Measurements from ENCODE around the gene MEP1A. TPM values are rescaled to one million over a fixed set of nuclear protein-coding genes. Genes with fewer than 3 reads are reported as not detected.

The MEP1A gene
- total RNA-seq, 1 donor from 2014 or later = 2.6 TPM

DNA sequence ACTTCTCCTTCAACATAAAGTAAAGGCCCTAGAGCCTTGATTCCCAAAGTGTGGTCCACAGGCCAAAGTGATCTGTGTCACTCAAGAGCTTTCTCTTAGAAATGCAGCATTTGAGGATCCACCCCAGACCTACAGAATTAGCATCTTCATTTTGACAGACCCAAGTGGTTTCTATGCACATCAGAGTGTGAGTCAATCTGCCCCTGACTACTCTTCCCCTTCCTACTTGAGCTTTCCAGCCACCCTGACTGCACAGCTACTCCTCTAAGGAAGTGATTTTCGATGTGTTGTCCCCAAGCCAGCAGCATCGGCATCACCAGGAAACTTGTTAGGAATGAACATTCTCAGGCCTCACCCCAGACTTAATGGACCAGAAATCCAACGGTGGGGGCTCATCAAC lies 2.6 kb downstream of the MEP1A start:
- H3K4me1 Mint-ChIP-seq (ENCODE audit: low read depth) = peaks cover 18% of the 10 kb centered on the region
- no peaks in the 10 kb centered on the region for H3K9me3 Mint-ChIP-seq (ENCODE audit: low read depth)
- no peak overlapping the region for H3K4me3 Mint-ChIP-seq (ENCODE audit: low read depth)
- TF ChIP-seq, protein P1, sequence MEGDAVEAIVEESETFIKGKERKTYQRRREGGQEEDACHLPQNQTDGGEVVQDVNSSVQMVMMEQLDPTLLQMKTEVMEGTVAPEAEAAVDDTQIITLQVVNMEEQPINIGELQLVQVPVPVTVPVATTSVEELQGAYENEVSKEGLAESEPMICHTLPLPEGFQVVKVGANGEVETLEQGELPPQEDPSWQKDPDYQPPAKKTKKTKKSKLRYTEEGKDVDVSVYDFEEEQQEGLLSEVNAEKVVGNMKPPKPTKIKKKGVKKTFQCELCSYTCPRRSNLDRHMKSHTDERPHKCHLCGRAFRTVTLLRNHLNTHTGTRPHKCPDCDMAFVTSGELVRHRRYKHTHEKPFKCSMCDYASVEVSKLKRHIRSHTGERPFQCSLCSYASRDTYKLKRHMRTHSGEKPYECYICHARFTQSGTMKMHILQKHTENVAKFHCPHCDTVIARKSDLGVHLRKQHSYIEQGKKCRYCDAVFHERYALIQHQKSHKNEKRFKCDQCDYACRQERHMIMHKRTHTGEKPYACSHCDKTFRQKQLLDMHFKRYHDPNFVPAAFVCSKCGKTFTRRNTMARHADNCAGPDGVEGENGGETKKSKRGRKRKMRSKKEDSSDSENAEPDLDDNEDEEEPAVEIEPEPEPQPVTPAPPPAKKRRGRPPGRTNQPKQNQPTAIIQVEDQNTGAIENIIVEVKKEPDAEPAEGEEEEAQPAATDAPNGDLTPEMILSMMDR (IDR thresholded peaks at IDR 0.05; ENCODE audit: unreplicated experiment) = no peak
- peaks cover 25% of the 10 kb centered on the region for H3K27me3 Mint-ChIP-seq
- no peaks in the 10 kb centered on the region for H3K36me3 Mint-ChIP-seq (ENCODE audit: insufficient read depth)
- no peak for DNase-seq (ENCODE audit: low spot score, unreplicated experiment)
- no peak overlapping the region for H3K27ac Mint-ChIP-seq

DNA sequence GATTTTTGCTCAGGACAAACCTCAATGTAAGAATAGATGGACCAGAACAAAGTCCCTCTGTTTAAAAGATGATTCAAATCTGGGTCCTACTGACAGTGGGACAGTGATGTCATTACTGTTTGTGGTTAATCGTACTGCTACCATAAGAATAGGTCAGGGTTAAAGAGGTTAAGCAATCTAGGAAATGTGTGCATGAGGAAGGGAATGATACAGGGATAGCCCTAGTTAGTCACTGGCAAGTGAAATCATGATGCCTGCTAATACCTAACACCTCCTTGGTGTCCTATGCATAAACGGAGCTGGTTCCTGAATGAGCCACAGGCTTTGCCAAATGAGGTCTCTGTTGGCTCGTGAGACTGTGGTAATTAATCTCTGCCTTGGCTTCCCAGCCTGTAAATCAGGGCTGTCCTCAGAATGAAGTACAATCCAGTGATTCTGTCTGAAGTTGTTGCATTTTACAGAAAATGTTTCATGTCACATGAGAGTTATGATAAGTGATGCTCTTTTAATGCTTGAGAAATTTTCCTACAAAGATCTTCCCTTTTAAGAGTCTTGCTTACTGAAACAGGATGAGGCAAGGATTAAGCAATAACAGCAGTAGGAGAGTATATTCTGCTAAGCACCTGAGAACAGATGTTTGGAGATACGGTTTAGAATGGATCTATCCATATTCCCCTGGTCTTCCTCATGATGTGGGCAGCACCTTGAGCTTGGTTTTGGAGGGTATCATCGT lies 3.8 kb downstream of the MEP1A start:
- TF ChIP-seq, protein P1 (IDR thresholded peaks at IDR 0.05; ENCODE audit: unreplicated experiment) = no peak
- Mint-ChIP-seq H3K27ac (no peak overlapping the region), H3K27me3 (peaks cover 25% of the 10 kb centered on the region), H3K36me3 (ENCODE audit: insufficient read depth) (no peaks in the 10 kb centered on the region), H3K4me1 (ENCODE audit: low read depth) (peaks cover 14% of the 10 kb centered on the region), H3K9me3 (ENCODE audit: low read depth) (no peaks in the 10 kb centered on the region), H3K4me3 (ENCODE audit: low read depth) (no peak overlapping the region)
- no peak for DNase-seq (ENCODE audit: low spot score, unreplicated experiment)

DNA sequence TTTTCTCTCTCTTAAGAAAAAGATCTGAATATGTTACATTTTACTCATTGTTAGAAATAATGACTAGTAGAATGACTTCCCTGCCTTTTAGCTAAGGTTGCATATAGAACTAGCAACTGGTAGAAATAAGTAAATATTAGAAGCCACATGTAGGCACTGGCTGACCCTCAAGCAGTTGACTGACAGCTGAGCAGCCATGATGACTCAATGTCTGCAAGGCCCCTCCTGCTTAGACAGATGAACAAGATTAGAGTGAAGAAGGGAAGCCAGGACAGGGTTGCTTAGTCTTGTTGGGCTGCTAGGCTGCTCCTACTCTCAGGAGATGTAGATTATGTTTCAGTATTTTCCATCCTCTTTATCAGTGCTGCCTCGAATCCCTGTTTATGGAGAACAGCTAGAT lies 6.5 kb downstream of the MEP1A start:
- no peak overlapping the region for H3K27ac Mint-ChIP-seq
- no peaks in the 10 kb centered on the region for H3K36me3 Mint-ChIP-seq (ENCODE audit: insufficient read depth)
- no peak overlapping the region for H3K4me3 Mint-ChIP-seq (ENCODE audit: low read depth)
- TF ChIP-seq, protein P1 (IDR thresholded peaks at IDR 0.05; ENCODE audit: unreplicated experiment) = no peak
- DNase-seq (ENCODE audit: low spot score, unreplicated experiment) = no peak
- no peaks in the 10 kb centered on the region for H3K9me3 Mint-ChIP-seq (ENCODE audit: low read depth)
- H3K4me1 Mint-ChIP-seq (ENCODE audit: low read depth) = peaks cover 5% of the 10 kb centered on the region
- H3K27me3 Mint-ChIP-seq = peaks cover 27% of the 10 kb centered on the region

DNA sequence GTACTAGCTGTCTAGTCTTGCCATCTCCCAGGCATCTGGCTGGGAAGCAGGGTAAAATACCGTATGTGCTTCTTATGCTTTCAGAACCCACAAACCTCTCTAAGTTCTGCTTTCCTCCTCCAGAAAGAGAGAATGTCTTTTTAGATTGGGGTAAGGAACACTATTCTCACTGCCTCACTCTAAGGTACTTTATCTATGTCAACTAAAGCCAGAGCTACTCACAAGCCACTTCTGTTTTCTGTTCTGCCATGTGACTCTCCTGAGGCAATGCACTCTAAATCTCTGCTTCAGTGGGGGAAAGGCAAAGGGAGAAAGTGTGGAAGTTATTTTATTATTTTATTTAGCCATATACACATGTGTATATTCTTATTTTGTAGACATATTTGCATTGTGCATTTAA lies 15.6 kb downstream of the MEP1A start:
- Mint-ChIP-seq H3K4me1 (ENCODE audit: low read depth) (peaks cover 2% of the 10 kb centered on the region), H3K27me3 (peaks cover 5% of the 10 kb centered on the region), H3K27ac (no peak overlapping the region), H3K9me3 (ENCODE audit: low read depth) (peaks cover 23% of the 10 kb centered on the region), H3K4me3 (ENCODE audit: low read depth) (no peak overlapping the region), H3K36me3 (ENCODE audit: insufficient read depth) (no peaks in the 10 kb centered on the region)
- DNase-seq (ENCODE audit: low spot score, unreplicated experiment) = no peak
- TF ChIP-seq, protein P1 (IDR thresholded peaks at IDR 0.05; ENCODE audit: unreplicated experiment) = no peak

DNA sequence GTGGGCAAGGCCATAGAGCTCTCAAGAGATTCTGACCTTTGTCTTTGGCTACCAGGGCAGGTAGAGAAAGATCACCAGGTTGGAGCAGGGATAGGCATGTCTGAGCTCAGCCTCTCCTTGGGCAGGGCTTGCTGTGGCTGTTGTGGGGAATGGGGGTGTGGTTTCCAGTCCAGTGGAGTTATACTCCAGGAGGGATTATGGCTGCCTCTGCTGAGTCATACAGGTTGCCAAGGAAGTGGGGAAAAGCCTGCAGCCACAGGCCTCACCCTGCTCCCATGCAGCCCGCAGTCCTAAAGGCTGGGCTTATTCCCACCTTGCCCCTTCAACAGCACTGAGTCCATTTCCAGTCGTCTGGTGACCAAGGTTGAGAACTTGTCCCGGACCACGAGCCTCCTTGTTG lies 21.9 kb downstream of the MEP1A start:
- TF ChIP-seq, protein P1 (IDR thresholded peaks at IDR 0.05; ENCODE audit: unreplicated experiment) = no peak
- H3K9me3 Mint-ChIP-seq (ENCODE audit: low read depth) = peaks cover 30% of the 10 kb centered on the region
- H3K4me1 Mint-ChIP-seq (ENCODE audit: low read depth) = peaks cover 6% of the 10 kb centered on the region
- H3K27ac Mint-ChIP-seq = no peak overlapping the region
- H3K4me3 Mint-ChIP-seq (ENCODE audit: low read depth) = no peak overlapping the region
- peaks cover 6% of the 10 kb centered on the region for H3K27me3 Mint-ChIP-seq
- DNase-seq (ENCODE audit: low spot score, unreplicated experiment) = no peak
- peaks cover 2% of the 10 kb centered on the region for H3K36me3 Mint-ChIP-seq (ENCODE audit: insufficient read depth)

Data from progenitor cell of endocrine pancreas (in vitro differentiated cells).